ENCODE data around the gene SEMA5B. TPM values are rescaled to one million over a fixed set of nuclear protein-coding genes. Genes with fewer than 3 reads are reported as not detected.
A peak's percentile ranks its signal among the peaks of the same experiment; 100 is the strongest.

The SEMA5B gene, protein sequence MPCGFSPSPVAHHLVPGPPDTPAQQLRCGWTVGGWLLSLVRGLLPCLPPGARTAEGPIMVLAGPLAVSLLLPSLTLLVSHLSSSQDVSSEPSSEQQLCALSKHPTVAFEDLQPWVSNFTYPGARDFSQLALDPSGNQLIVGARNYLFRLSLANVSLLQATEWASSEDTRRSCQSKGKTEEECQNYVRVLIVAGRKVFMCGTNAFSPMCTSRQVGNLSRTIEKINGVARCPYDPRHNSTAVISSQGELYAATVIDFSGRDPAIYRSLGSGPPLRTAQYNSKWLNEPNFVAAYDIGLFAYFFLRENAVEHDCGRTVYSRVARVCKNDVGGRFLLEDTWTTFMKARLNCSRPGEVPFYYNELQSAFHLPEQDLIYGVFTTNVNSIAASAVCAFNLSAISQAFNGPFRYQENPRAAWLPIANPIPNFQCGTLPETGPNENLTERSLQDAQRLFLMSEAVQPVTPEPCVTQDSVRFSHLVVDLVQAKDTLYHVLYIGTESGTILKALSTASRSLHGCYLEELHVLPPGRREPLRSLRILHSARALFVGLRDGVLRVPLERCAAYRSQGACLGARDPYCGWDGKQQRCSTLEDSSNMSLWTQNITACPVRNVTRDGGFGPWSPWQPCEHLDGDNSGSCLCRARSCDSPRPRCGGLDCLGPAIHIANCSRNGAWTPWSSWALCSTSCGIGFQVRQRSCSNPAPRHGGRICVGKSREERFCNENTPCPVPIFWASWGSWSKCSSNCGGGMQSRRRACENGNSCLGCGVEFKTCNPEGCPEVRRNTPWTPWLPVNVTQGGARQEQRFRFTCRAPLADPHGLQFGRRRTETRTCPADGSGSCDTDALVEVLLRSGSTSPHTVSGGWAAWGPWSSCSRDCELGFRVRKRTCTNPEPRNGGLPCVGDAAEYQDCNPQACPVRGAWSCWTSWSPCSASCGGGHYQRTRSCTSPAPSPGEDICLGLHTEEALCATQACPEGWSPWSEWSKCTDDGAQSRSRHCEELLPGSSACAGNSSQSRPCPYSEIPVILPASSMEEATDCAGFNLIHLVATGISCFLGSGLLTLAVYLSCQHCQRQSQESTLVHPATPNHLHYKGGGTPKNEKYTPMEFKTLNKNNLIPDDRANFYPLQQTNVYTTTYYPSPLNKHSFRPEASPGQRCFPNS
- total RNA-seq (2014; rRNA removed; shearing (Covaris generic)): 25.4 and 26.8 TPM in 2 replicates
- polyA plus RNA-seq (2016; fragmentation: Nextera tagmentation; extraction: Ambion mirVana): 8.0 and 11.0 TPM in 2 replicates
- long read RNA-seq, partial matches to known transcripts: 1 of 5 reads
- long read RNA-seq, other reads (novel, unspliced or antisense): 4 of 5 reads

DNA sequence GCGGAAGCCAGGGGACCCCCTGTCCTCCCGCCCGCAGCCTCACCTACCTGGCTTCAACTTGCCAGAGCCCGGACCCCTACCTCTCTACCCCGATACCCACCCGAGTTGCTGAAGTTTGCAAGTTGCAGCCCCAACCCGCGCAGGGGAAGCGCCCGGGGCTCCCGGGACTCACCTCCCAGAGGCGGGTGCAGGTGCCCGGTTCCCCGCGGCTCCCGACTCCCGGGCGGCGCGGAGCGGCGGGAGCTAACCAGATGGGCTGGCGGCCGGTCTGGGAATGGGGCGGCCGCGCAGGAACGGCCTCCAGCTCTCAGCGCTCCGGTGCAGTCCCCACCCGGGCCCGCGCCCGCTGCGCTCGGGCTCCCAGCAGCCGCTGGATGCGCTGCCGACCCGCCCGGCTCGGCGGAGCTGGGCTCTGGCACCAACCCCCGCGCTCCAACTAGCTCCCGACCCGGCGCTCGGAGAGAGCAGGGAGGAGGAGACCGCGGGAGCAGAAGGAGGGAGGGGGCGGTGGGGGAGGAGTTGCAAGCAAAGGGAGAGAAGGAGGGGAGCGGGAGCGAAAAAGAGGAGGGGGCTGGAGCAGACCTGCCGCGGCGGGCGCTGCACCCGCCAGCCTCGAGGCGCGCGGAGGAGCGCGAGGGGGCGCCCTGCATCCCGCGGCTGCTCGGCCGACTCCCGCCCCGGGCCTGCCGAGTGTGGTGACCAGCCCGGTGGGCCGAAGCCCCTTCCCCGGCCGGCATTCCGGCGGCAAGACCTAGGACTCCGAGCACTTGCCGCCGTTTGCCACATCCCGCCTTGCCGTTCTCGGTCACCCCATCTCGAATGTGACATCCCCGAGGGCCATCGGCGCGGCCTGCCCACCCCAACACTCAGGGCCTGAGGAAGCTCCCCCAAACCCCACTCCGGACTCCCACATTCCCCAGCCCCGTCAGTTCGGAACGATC is at the start of gene SEMA5B:
TSS of gene SEMA5B (minus strand) at position 472 of the 941 bp plus-strand sequence. CDS start 66,500 bp downstream, outside the sequence.
- Histone ChIP-seq H3K4me2 (peak within 1 kb of the TSS; percentile 81), H3F3A (replicated peaks; ENCODE audit: low read depth) (peaks cover 13% of the 10 kb centered on the region; the same call in 1 of the 2 replicates), H3K4me1 (ENCODE audit: insufficient read depth) (peaks cover 34% of the 10 kb centered on the region), H3K27ac (ENCODE audit: low read depth) (no peak within 1 kb of the TSS), H4K20me1 (replicated peaks; ENCODE audit: insufficient read depth) (no peaks in the 10 kb centered on the region; the same call in none of the 2 replicates), H3K79me2 (replicated peaks; ENCODE audit: insufficient read depth) (peaks cover 10% of the 10 kb centered on the region; the same call in 1 of the 2 replicates), H3K27me3 (ENCODE audit: insufficient read depth) (peaks cover 40% of the 10 kb centered on the region), H3K36me3 (ENCODE audit: insufficient read depth) (no peaks in the 10 kb centered on the region), H3K9me2 (ENCODE audit: insufficient read depth) (no peaks in the 10 kb centered on the region), H3K4me3 (peak within 1 kb of the TSS; percentile 64), H2AFZ (peak within 1 kb of the TSS; percentile 53)
- H3K27ac Mint-ChIP-seq: no peak within 1 kb of the TSS
- H3K27me3 Mint-ChIP-seq (ENCODE audit: insufficient read depth, low read depth, poor library complexity): peaks cover 26% of the 10 kb centered on the region
- TF ChIP-seq STAT1 (IDR thresholded peaks at IDR 0.05; ENCODE audit: unreplicated experiment): no peak
- peak; percentile 51; the same call in 1 of the 2 replicates for TF ChIP-seq POLR2AphosphoS5 (IDR thresholded peaks at IDR 0.05; ENCODE audit: low read depth)
- TF ChIP-seq, protein P1, sequence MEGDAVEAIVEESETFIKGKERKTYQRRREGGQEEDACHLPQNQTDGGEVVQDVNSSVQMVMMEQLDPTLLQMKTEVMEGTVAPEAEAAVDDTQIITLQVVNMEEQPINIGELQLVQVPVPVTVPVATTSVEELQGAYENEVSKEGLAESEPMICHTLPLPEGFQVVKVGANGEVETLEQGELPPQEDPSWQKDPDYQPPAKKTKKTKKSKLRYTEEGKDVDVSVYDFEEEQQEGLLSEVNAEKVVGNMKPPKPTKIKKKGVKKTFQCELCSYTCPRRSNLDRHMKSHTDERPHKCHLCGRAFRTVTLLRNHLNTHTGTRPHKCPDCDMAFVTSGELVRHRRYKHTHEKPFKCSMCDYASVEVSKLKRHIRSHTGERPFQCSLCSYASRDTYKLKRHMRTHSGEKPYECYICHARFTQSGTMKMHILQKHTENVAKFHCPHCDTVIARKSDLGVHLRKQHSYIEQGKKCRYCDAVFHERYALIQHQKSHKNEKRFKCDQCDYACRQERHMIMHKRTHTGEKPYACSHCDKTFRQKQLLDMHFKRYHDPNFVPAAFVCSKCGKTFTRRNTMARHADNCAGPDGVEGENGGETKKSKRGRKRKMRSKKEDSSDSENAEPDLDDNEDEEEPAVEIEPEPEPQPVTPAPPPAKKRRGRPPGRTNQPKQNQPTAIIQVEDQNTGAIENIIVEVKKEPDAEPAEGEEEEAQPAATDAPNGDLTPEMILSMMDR (conservative IDR thresholded peaks at IDR 0.05; ENCODE audit: low read depth in 2 of 2): peak; percentile 36 to 68
- DNase-seq (ENCODE audit: low spot score): peak; percentile 92
- H3K9me3 Mint-ChIP-seq: no peaks in the 10 kb centered on the region
- ATAC-seq: peak; percentile 57
- peaks cover 39% of the 10 kb centered on the region for H3K4me1 Mint-ChIP-seq
- peaks cover 5% of the 10 kb centered on the region for H3K36me3 Mint-ChIP-seq (ENCODE audit: low read depth)
- H3K4me3 Mint-ChIP-seq: peak within 1 kb of the TSS; percentile 89

DNA sequence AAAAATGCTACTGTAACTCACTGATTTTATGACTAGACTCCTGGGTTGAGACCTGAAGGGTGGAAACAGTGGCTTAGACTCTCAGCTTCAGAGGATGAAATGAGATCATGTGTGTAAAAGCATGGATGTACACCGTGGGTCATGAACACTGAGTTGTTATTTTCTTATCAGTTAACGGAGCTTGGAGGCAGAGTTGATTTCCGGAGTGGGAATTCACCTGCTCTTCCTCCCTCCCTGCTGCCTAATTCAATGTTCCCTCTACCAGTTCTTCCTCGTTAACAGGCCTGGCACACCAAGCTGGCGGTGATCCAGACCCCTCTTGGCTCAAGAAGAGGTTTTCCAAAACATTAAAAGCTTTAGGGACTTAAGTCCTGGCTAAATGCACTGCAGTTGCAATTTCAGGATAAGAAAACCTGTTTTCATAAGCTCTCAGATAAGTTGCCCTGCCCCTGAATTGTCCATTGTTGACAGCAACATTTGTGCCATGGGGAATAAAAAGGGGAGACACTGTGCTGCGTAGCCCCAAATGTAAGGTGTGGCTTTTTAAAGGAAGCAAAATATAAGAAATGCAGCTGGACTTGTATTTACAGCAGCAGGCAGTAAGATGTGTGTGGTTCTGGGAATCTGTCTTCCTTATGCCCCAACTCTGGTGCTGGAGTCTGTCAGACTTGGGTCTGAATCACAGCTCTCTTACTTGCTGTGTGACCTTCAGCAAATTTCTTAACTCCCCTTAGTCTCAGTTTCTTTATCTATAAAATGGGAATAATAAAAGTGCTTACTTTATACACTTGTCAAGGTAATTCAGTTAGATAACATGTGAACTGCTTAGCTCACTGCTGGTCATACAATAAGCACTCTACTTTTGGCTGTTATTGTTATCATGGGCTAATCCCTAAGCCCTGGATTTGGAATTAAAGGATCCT is 49.2 kb upstream of the SEMA5B start:
- no peaks in the 10 kb centered on the region for H3K9me3 Mint-ChIP-seq
- peaks cover 4% of the 10 kb centered on the region for H3K27me3 Mint-ChIP-seq (ENCODE audit: insufficient read depth, low read depth, poor library complexity)
- H3K27me3 ChIP-seq (ENCODE audit: insufficient read depth): no peaks in the 10 kb centered on the region
- no peak for DNase-seq (ENCODE audit: low spot score)
- peaks cover 100% of the 10 kb centered on the region for H3K79me2 ChIP-seq (replicated peaks; ENCODE audit: insufficient read depth)
- H3K4me2 ChIP-seq: no peak overlapping the region
- no peak overlapping the region for H3K27ac Mint-ChIP-seq
- no peak overlapping the region for H3K27ac ChIP-seq (ENCODE audit: low read depth)
- peaks cover 70% of the 10 kb centered on the region for H4K20me1 ChIP-seq (replicated peaks; ENCODE audit: insufficient read depth)
- H3K36me3 Mint-ChIP-seq (ENCODE audit: low read depth): no peaks in the 10 kb centered on the region
- no peak for TF ChIP-seq EZH2phosphoT487 (IDR thresholded peaks at IDR 0.05; ENCODE audit: unreplicated experiment)
- TF ChIP-seq, protein P2, sequence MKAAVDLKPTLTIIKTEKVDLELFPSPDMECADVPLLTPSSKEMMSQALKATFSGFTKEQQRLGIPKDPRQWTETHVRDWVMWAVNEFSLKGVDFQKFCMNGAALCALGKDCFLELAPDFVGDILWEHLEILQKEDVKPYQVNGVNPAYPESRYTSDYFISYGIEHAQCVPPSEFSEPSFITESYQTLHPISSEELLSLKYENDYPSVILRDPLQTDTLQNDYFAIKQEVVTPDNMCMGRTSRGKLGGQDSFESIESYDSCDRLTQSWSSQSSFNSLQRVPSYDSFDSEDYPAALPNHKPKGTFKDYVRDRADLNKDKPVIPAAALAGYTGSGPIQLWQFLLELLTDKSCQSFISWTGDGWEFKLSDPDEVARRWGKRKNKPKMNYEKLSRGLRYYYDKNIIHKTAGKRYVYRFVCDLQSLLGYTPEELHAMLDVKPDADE (IDR thresholded peaks at IDR 0.05): no peak
- TF ChIP-seq ZNF331 (CRISPR knock-in tag; IDR thresholded peaks at IDR 0.05; ENCODE audit: low read depth): no peak
- TF ChIP-seq NANOG (IDR thresholded peaks at IDR 0.05; ENCODE audit: borderline replicate concordance): no peak
- no peak overlapping the region for H3K4me3 Mint-ChIP-seq
- H3K36me3 ChIP-seq (ENCODE audit: insufficient read depth): no peaks in the 10 kb centered on the region
- no peak overlapping the region for H2AFZ ChIP-seq
- peaks cover 27% of the 10 kb centered on the region for H3K4me1 Mint-ChIP-seq
- H3F3A ChIP-seq (replicated peaks; ENCODE audit: low read depth): no peaks in the 10 kb centered on the region
- peaks cover 11% of the 10 kb centered on the region for H3K4me1 ChIP-seq (ENCODE audit: insufficient read depth)
- ATAC-seq: no peak
- no peak overlapping the region for H3K4me3 ChIP-seq
- no peaks in the 10 kb centered on the region for H3K9me2 ChIP-seq (ENCODE audit: insufficient read depth)
